GM12872 (cell line): ENCODE results near the gene PMFBP1.

ENCODE experiments used
- CTCF ChIP-seq: IDR thresholded peaks from 3 replicates; pipeline ENCODE4 v1.5.1; 2011; ENCODE audit warnings: low read depth, mild to moderate bottlenecking, low read length, moderate library complexity; ENCODE audit not compliant: insufficient read depth

PMFBP1 gene

GRCh38 chr16:72210555-72210954, 38.6 kb upstream of the PMFBP1 start:
- TF ChIP-seq CTCF, result no peak

- TF ChIP-seq CTCF, result no peak
Observed at GRCh38 chr16:72210072-72210471, 38.1 kb upstream of the PMFBP1 start.

GRCh38 chr16:72206299-72206698, 34.3 kb upstream of the PMFBP1 start:
- TF ChIP-seq CTCF, result no peak

- TF ChIP-seq CTCF, result no peak
Observed at GRCh38 chr16:72203401-72203800, 31.4 kb upstream of the PMFBP1 start.

- TF ChIP-seq CTCF, result no peak
Observed at GRCh38 chr16:72202014-72202413, 30.1 kb upstream of the PMFBP1 start.

GRCh38 chr16:72201387-72201786, 29.4 kb upstream of the PMFBP1 start:
- TF ChIP-seq CTCF, result no peak

- TF ChIP-seq CTCF, result no peak
Observed at GRCh38 chr16:72199761-72200337, 27.9 kb upstream of the PMFBP1 start.
